Keratinocyte (primary cell): ENCODE data around the gene CCL11.

Source experiments
- EZH2 ChIP-seq: IDR thresholded peaks from one replicate; pipeline ENCODE4 v1.6.1; 2012; ENCODE audit warnings: inconsistent platforms, mild to moderate bottlenecking, low read length, moderate library complexity
- TF ChIP-seq, protein P1 (sequence below), 3 experiments: IDR thresholded peaks in 1 of 3; conservative IDR thresholded peaks in 1 of 3; optimal IDR thresholded peaks in 1 of 3; 2 replicates in 2 of 3; 3 replicates in 1 of 3; pipeline versions ENCODE3 to v1.5.1; 2011; ENCODE audit warnings: low read length in 3 of 3, mild to moderate bottlenecking in 3 of 3, moderate library complexity in 2 of 3, control low read depth in 1 of 3, inconsistent platforms in 1 of 3; ENCODE audit not compliant: insufficient read depth in 2 of 3; ENCODE audit errors: extremely low read depth in 1 of 3

DNA sequence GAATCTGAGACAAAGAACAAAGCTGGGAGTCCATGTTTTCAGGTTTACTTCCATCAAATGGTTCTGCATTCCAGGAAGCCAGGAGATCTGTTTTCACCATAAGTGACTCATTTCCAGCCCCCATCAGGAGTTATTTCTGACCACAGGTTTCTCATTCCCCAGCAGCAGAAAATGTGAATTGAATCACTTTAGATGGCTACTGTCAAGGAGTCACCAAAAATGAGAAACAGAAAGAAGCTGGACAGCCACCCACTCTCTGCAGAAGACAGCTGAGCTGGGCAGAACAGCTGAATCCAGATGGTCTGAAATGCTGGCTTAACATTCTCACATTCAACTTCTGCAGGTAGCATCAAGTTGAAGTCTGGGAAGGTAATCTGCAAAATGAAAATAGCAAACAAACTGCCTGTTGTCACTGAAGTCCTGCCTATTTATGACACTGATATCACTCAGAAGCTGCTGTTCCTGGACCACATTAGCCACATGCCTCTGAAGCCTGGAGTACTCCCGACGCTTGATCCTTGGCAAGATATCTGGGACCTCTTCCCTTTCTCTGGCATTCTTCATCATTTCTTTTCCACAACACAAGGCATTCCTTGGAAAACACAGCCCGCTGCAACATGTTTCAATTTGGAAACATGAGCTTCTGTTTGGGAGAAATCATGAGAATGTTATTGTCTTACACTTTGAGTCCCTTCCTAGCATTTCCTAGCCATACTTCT is 15.3 kb downstream of the CCL11 start:
- TF ChIP-seq, protein P1, sequence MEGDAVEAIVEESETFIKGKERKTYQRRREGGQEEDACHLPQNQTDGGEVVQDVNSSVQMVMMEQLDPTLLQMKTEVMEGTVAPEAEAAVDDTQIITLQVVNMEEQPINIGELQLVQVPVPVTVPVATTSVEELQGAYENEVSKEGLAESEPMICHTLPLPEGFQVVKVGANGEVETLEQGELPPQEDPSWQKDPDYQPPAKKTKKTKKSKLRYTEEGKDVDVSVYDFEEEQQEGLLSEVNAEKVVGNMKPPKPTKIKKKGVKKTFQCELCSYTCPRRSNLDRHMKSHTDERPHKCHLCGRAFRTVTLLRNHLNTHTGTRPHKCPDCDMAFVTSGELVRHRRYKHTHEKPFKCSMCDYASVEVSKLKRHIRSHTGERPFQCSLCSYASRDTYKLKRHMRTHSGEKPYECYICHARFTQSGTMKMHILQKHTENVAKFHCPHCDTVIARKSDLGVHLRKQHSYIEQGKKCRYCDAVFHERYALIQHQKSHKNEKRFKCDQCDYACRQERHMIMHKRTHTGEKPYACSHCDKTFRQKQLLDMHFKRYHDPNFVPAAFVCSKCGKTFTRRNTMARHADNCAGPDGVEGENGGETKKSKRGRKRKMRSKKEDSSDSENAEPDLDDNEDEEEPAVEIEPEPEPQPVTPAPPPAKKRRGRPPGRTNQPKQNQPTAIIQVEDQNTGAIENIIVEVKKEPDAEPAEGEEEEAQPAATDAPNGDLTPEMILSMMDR (optimal IDR thresholded peaks at IDR 0.05 in 1 of 3, IDR thresholded peaks at IDR 0.05 in 1 of 3, conservative IDR thresholded peaks at IDR 0.05 in 1 of 3; ENCODE audit: extremely low read depth in 1 of 3, insufficient read depth in 2 of 3, low read length in 3 of 3), result no peak
- TF ChIP-seq EZH2, result no peak
